ENCODE results near the gene CTNNA2.

The CTNNA2 gene

GRCh38 chr2:80519699-80520291 lies 1006.9 kb downstream of the CTNNA2 start:
- no peak for DNase-seq

GRCh38 chr2:80525152-80525551 lies 1012.3 kb downstream of the CTNNA2 start:
- DNase-seq = no peak

GRCh38 chr2:80527119-80527518 lies 1014.3 kb downstream of the CTNNA2 start:
- no peak for DNase-seq

- DNase-seq = no peak
These were observed 1016.8 kb downstream of the CTNNA2 start for GRCh38 chr2:80529466-80530165.

- no peak for DNase-seq
These were observed 1017.7 kb downstream of the CTNNA2 start for GRCh38 chr2:80530442-80531064.

- no peak for DNase-seq
These were observed 1018.5 kb downstream of the CTNNA2 start for GRCh38 chr2:80531319-80531718.

GRCh38 chr2:80545420-80546210 lies 1032.8 kb downstream of the CTNNA2 start:
- DNase-seq = no peak

GRCh38 chr2:80546766-80547165 lies 1033.9 kb downstream of the CTNNA2 start:
- no peak for DNase-seq

GRCh38 chr2:80547344-80547743 lies 1034.5 kb downstream of the CTNNA2 start:
- no peak for DNase-seq

GRCh38 chr2:80548469-80548868 lies 1035.6 kb downstream of the CTNNA2 start:
- no peak for DNase-seq

- DNase-seq = no peak
These were observed 1037.0 kb downstream of the CTNNA2 start for GRCh38 chr2:80549901-80550300.

GRCh38 chr2:80560326-80560725 lies 1047.5 kb downstream of the CTNNA2 start:
- no peak for DNase-seq

GRCh38 chr2:80568011-80568410 lies 1055.2 kb downstream of the CTNNA2 start:
- no peak for DNase-seq

- DNase-seq = no peak
These were observed 1060.3 kb downstream of the CTNNA2 start for GRCh38 chr2:80573167-80573566.

- no peak for DNase-seq
These were observed 1061.1 kb downstream of the CTNNA2 start for GRCh38 chr2:80573950-80574349.

- no peak for DNase-seq
These were observed 1066.9 kb downstream of the CTNNA2 start for GRCh38 chr2:80579756-80580155.

GRCh38 chr2:80591233-80591632 lies 1078.4 kb downstream of the CTNNA2 start:
- DNase-seq = no peak

- no peak for DNase-seq
These were observed 1079.3 kb downstream of the CTNNA2 start for GRCh38 chr2:80592106-80592505.

GRCh38 chr2:80610108-80610507 lies 1097.3 kb downstream of the CTNNA2 start:
- no peak for DNase-seq

- no peak for DNase-seq
These were observed 1108.8 kb downstream of the CTNNA2 start for GRCh38 chr2:80621656-80622055.

GRCh38 chr2:80624062-80624461 lies 1111.2 kb downstream of the CTNNA2 start:
- no peak for DNase-seq

GRCh38 chr2:80634590-80634989 lies 1121.7 kb downstream of the CTNNA2 start:
- no peak for DNase-seq

- no peak for DNase-seq
These were observed 1125.9 kb downstream of the CTNNA2 start for GRCh38 chr2:80638783-80639182.

GRCh38 chr2:80642465-80642864 lies 1129.6 kb downstream of the CTNNA2 start:
- DNase-seq = no peak

Data from NCI-H2029 (cell line).